OCI-LY1 (cell line): ENCODE measurements around the gene MYF6.

Experiments
- EZH2 ChIP-seq: fragments of 200-600 bp; sonication (generic), shearing (Covaris generic); IDR thresholded peaks from 2 replicates; pipeline ENCODE4 v1.8.0; 2017; ENCODE audit warnings: borderline replicate concordance, mixed run types, mild to moderate bottlenecking, antibody characterized with exemption, low read length, moderate library complexity, mixed read lengths
- TF ChIP-seq, protein P1 (sequence below): fragments of 200-600 bp; sonication (generic), shearing (Covaris generic); IDR thresholded peaks from 2 replicates; pipeline ENCODE4 v1.5.1; 2017; ENCODE audit warnings: mild to moderate bottlenecking, antibody characterized with exemption, low read length, moderate library complexity, mixed read lengths

DNA sequence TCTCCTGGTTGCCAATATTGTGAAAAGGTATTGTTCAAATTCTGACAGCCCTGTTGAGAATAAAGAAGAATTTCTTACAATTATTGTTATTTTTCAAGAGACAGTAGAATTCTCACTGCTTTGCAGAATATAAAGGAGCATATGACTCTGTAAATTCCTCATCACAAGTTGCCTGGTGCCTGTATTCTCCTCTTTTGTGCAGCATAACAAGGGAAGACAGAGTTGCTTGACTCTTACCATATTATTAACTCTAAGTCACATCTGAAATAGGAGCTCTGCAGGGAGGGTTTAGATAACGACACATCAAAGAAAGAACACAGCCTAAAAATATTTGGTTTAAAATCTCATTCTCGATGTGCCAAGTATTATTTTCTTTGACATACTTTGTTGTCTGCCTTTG lies 40.4 kb downstream of the MYF6 start:
- TF ChIP-seq, protein P1, sequence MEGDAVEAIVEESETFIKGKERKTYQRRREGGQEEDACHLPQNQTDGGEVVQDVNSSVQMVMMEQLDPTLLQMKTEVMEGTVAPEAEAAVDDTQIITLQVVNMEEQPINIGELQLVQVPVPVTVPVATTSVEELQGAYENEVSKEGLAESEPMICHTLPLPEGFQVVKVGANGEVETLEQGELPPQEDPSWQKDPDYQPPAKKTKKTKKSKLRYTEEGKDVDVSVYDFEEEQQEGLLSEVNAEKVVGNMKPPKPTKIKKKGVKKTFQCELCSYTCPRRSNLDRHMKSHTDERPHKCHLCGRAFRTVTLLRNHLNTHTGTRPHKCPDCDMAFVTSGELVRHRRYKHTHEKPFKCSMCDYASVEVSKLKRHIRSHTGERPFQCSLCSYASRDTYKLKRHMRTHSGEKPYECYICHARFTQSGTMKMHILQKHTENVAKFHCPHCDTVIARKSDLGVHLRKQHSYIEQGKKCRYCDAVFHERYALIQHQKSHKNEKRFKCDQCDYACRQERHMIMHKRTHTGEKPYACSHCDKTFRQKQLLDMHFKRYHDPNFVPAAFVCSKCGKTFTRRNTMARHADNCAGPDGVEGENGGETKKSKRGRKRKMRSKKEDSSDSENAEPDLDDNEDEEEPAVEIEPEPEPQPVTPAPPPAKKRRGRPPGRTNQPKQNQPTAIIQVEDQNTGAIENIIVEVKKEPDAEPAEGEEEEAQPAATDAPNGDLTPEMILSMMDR = no peak
- TF ChIP-seq EZH2 = no peak
